ENCODE measurements around the gene RRAGD.

Gene RRAGD

DNA sequence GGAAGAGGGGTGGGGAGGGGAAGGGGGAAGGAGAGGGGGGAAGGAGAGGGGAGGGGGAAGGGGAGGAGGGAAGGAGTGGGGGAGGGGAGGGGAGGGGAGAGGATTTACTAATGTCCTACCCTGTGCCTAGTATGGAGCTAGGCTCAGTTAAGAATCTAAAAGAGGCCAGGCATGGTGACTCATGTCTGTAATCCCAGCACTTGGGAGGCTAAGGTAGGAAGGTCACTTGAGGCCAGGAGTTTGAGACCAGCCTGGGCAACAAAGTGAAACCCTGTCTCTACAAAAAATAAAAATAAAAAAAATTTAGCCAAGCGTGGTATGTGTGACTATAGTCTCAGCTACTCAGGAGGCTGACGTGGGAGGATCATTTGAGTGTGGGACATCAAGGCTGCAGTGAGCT lies 72.5 kb downstream of the RRAGD start:
- no peak for DNase-seq (ENCODE audit: low read depth)

GRCh38 chr6:89335164-89335563 lies 76.9 kb downstream of the RRAGD start:
- DNase-seq (ENCODE audit: low read depth) = no peak

- no peak for DNase-seq (ENCODE audit: low read depth)
Observed at GRCh38 chr6:89330910-89331309, 81.2 kb downstream of the RRAGD start.

DNA sequence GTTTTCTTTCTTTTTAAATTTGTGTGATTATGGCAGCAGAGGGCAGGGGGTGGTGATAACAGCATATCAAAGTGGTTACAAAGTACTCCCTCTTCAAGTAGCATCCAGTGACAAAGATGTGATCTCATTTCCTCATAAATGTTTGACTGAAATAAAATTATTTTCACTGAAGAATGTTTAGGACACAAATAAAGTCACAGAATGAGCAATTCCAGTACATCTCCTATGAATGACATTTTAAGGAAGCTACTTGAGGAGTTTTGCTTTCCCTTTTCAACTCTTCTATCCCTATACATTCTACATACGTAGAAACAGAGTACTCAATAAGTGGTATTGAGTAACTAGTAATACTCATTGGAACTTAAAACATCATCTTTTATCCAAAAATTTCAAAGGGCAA lies 83.1 kb downstream of the RRAGD start:
- DNase-seq (ENCODE audit: low read depth) = no peak

DNA sequence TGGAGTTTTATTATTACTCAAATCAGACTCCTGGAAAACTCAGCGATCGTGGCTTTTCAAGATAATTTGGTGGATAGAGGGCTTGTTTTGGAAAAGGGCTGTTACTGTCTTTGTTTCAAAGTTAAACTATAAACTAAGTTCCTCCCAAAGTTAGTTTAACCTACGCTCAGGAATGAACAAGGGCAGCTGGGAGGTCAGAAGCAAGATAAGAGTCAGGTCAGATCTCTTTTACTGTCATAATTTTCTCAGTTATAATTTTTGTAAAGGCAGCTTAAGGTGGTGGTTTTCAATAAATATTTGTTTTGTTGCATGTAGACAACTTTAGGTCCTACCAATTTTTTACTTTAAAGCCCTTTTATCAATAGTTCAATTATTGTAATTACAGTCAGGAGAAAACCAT lies 87.8 kb downstream of the RRAGD start:
- DNase-seq (ENCODE audit: low read depth) = no peak

- no peak for DNase-seq (ENCODE audit: low read depth)
Observed at GRCh38 chr6:89323511-89323971, 88.5 kb downstream of the RRAGD start.

GRCh38 chr6:89321131-89321970 lies 90.7 kb downstream of the RRAGD start:
- DNase-seq (ENCODE audit: low read depth) = no peak

GRCh38 chr6:89320012-89320559 lies 92.0 kb downstream of the RRAGD start:
- no peak for DNase-seq (ENCODE audit: low read depth)

DNA sequence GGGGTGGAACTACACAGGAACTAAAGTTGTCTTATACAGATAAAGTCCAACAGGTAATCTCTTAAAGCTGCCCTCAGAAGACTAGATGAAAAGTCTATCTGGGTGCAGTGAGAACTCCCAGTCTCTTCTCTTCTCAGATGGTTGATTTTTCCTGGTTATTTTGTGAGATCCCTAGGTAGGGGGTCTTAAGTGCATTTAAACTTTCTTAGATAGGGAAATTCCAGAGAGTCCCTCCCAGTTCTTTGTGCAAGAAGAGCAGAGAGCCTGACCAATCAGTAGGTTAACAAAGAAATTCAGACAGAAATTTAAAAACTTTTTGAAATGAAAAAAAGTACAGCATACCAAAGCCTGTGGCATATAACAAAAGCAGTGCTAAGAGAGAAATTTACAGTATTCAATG lies 95.0 kb downstream of the RRAGD start:
- no peak for DNase-seq (ENCODE audit: low read depth)

- no peak for DNase-seq (ENCODE audit: low read depth)
Observed at GRCh38 chr6:89315249-89315885, 96.7 kb downstream of the RRAGD start, which contains the start of gene GABRR2. Gene GABRR2 (minus strand): TSS chr6:89315299. CDS start chr6:89315165, 134 bp downstream.

- DNase-seq (ENCODE audit: low read depth) = no peak
Observed at GRCh38 chr6:89314692-89315091, 97.4 kb downstream of the RRAGD start.

All from HS-27A (cell line).